A549 treated with GW870086 at 1 μM for 4 hours (cell line): ENCODE data around the gene CT45A8. TPM values are rescaled to one million over a fixed set of nuclear protein-coding genes. Genes with fewer than 3 reads are reported as not detected.

Experiments
- total RNA-seq: library from RNA; stranded (reverse); fragments of 200-300 nt; extraction: Qiagen RNA extraction; gene quantifications from 5 replicates; pipeline ENCODE4 v1.2.3, GENCODE V29; 2022; ENCODE audit warnings: low read depth

Gene CT45A8
- total RNA-seq = not detected in 5 replicates

GRCh38 chrX:135854438-135854837 lies at the start of gene CT45A8:
TSS of gene CT45A8 (minus strand) at chrX:135854538. CDS start at chrX:135850783, 3,755 bp downstream.

GRCh38 chrX:135893294-135893817 lies 39.0 kb upstream of the CT45A8 start, which contains the start of the genes CT45A10 and SAGE1:
TSS of gene CT45A10 (minus strand) at chrX:135893444. CDS start at chrX:135885344, 8,100 bp downstream.
TSS of gene SAGE1 (plus strand) at chrX:135893716. CDS start at chrX:135896243, 2,527 bp downstream.

GRCh38 chrX:135871712-135872111 lies 17.4 kb upstream of the CT45A8 start, which contains the start of gene CT45A9:
TSS of gene CT45A9 (minus strand) at chrX:135871812. CDS start at chrX:135868061, 3,751 bp downstream.

GRCh38 chrX:135837180-135837579 lies 17.2 kb downstream of the CT45A8 start, which contains the start of gene CT45A7:
TSS of gene CT45A7 (minus strand) at chrX:135837280. CDS start at chrX:135833533, 3,747 bp downstream.

GRCh38 chrX:135819912-135820311 lies 34.4 kb downstream of the CT45A8 start, which contains the start of gene CT45A2:
TSS of gene CT45A2 (minus strand) at chrX:135820012. CDS start at chrX:135816265, 3,747 bp downstream.

GRCh38 chrX:135802687-135803086 lies 51.7 kb downstream of the CT45A8 start, which contains the start of gene CT45A6:
TSS of gene CT45A6 (minus strand) at chrX:135802787. CDS start at chrX:135798993, 3,794 bp downstream.

Other genes starting within 250 kb of the CT45A8 start
- gene CT45A1, start 140.9 kb downstream of the CT45A8 start, total RNA-seq = not detected in 5 replicates
- gene CT45A3, start 86.3 kb downstream of the CT45A8 start, total RNA-seq = 0.23 to 0.31 TPM (median 0.27 TPM) in 3 of 5 replicates, not detected in the others
- gene CT45A5, start 69.0 kb downstream of the CT45A8 start, total RNA-seq = not detected in 5 replicates
- not detected in 5 replicates for gene CT45A6, start 51.8 kb downstream of the CT45A8 start, total RNA-seq
- not detected in 5 replicates for gene CT45A2, start 34.5 kb downstream of the CT45A8 start, total RNA-seq
- gene CT45A7, start 17.3 kb downstream of the CT45A8 start, total RNA-seq = not detected in 5 replicates
- not detected in 5 replicates for gene CT45A9, start 17.3 kb upstream of the CT45A8 start, total RNA-seq
- 0.41 to 1.1 TPM in 2 of 5 replicates, not detected in the others for gene CT45A10, start 38.9 kb upstream of the CT45A8 start, total RNA-seq
- 0.06 to 0.07 TPM (median 0.06 TPM) in 3 of 5 replicates, not detected in the others for gene SAGE1, start 39.2 kb upstream of the CT45A8 start, total RNA-seq
- gene MMGT1, start 119.5 kb upstream of the CT45A8 start, total RNA-seq = 15.2 to 20.8 TPM (median 18.8 TPM) in 5 replicates
- gene SLC9A6, start 130.9 kb upstream of the CT45A8 start, total RNA-seq = 8.5 to 10.8 TPM (median 9.2 TPM) in 5 replicates